Measurements from ENCODE around the gene LAMP1. TPM values are rescaled to one million over a fixed set of nuclear protein-coding genes. Genes with fewer than 3 reads are reported as not detected.

The LAMP1 gene
- total RNA-seq, 3 donors from 2014 or later = 182 to 207 (median 205) TPM

GRCh38 chr13:113355621-113356020 is 58.6 kb downstream of the LAMP1 start:
- intact Hi-C loops (cut with DNase I, micrococcal nuclease) = no loop called here
- DNase-seq (no peak), ATAC-seq (no peak)
- TF ChIP-seq, protein P1, sequence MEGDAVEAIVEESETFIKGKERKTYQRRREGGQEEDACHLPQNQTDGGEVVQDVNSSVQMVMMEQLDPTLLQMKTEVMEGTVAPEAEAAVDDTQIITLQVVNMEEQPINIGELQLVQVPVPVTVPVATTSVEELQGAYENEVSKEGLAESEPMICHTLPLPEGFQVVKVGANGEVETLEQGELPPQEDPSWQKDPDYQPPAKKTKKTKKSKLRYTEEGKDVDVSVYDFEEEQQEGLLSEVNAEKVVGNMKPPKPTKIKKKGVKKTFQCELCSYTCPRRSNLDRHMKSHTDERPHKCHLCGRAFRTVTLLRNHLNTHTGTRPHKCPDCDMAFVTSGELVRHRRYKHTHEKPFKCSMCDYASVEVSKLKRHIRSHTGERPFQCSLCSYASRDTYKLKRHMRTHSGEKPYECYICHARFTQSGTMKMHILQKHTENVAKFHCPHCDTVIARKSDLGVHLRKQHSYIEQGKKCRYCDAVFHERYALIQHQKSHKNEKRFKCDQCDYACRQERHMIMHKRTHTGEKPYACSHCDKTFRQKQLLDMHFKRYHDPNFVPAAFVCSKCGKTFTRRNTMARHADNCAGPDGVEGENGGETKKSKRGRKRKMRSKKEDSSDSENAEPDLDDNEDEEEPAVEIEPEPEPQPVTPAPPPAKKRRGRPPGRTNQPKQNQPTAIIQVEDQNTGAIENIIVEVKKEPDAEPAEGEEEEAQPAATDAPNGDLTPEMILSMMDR (IDR thresholded peaks at IDR 0.05) = no peak
- H3K9me3 ChIP-seq = no peaks in the 10 kb centered on the region
- no peaks in the 10 kb centered on the region for H3K36me3 ChIP-seq (ENCODE audit: low read depth)
- no peaks in the 10 kb centered on the region for H3K4me1 ChIP-seq (ENCODE audit: low read depth)
- no peak overlapping the region for H3K4me3 ChIP-seq

GRCh38 chr13:113356596-113356995 is 59.6 kb downstream of the LAMP1 start:
- DNase-seq (no peak), ATAC-seq (peak; percentile 70)
- intact Hi-C loops (cut with DNase I, micrococcal nuclease) = no loop called here
- Histone ChIP-seq H3K4me1 (ENCODE audit: low read depth) (no peaks in the 10 kb centered on the region), H3K36me3 (ENCODE audit: low read depth) (no peaks in the 10 kb centered on the region), H3K9me3 (no peaks in the 10 kb centered on the region), H3K4me3 (no peak overlapping the region)
- TF ChIP-seq, protein P1 (IDR thresholded peaks at IDR 0.05) = no peak

DNA sequence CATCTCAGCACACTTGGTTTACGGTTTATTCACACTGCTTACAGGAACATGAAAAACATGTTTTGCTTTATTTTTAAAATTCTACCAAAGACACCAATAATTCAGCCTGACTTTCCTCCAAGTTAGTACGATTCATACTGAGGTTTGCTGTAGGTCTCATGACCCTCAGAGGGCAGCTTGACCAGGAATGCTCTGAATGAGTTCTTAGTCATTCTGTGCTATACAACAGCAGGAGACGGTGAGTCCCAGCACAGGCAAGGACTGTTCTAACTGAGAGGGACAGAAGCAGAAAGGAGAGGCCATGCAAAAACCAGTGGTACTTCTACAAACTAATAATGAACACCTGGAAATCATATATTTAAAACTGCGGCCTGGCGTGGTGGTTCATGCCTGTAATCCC is 60.5 kb downstream of the LAMP1 start:
- TF ChIP-seq, protein P1 (IDR thresholded peaks at IDR 0.05) = no peak
- DNase-seq = no peak
- no peaks in the 10 kb centered on the region for H3K9me3 ChIP-seq
- intact Hi-C loops (cut with DNase I, micrococcal nuclease) = no loop called here
- ATAC-seq = no peak
- peaks cover 5% of the 10 kb centered on the region for H3K4me1 ChIP-seq (ENCODE audit: low read depth)
- H3K36me3 ChIP-seq (ENCODE audit: low read depth) = no peaks in the 10 kb centered on the region
- H3K4me3 ChIP-seq = no peak overlapping the region

GRCh38 chr13:113358653-113359190 is 61.7 kb downstream of the LAMP1 start:
- ATAC-seq = no peak

DNA sequence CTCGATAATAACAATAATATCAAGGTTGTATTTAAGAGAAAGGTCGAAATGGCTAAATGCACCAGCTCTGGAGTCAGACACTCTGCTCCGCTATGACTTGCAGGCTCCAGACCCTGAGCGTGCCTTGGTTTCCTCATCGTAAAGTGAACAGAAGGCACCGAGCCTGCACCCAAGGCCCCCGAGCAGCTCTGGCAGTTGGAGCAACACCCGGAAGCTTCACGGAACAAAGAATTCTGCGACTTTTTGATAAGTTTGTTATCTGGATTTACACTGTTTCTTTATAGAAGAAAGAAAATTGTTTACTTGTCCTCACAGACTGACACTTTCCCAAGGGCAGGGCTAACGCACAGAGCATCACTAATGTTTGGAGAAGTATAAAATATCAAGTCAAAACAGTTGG is 62.5 kb downstream of the LAMP1 start:
- intact Hi-C loops (cut with DNase I, micrococcal nuclease) = no loop called here
- Histone ChIP-seq H3K4me3 (no peak overlapping the region), H3K4me1 (ENCODE audit: low read depth) (peaks cover 6% of the 10 kb centered on the region), H3K9me3 (no peaks in the 10 kb centered on the region), H3K36me3 (ENCODE audit: low read depth) (no peaks in the 10 kb centered on the region)
- DNase-seq (no peak), ATAC-seq (no peak)
- TF ChIP-seq, protein P1 (IDR thresholded peaks at IDR 0.05) = no peak

More at GRCh38 chr13:113358653-113359190, 61.7 kb downstream of the LAMP1 start:
- DNase-seq = no peak
- no peaks in the 10 kb centered on the region for H3K36me3 ChIP-seq (ENCODE audit: low read depth)
- peaks cover 5% of the 10 kb centered on the region for H3K4me1 ChIP-seq (ENCODE audit: low read depth)
- no peak overlapping the region for H3K4me3 ChIP-seq
- H3K9me3 ChIP-seq = no peaks in the 10 kb centered on the region
- TF ChIP-seq, protein P1 (IDR thresholded peaks at IDR 0.05) = no peak
- intact Hi-C loops (cut with DNase I, micrococcal nuclease) = no loop called here

DNA sequence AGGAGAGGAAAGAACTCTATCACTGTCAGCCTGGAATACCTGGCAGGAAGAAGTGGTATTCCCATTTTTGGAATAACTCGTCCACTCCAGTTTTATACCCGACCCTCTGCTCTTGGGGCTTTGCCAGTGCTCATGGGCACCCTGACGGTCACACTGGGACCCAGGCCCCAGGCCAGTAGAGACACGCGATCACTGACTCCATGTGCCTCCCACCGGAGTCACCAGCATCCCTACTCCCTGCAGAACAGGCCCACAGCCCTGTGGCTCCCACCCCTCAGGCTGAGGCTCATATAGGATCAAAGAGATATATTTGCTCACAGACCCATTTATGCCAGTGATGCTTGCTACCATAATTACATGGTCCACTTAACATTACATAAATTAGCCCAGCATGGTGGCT is 63.4 kb downstream of the LAMP1 start:
- H3K4me3 ChIP-seq = no peak overlapping the region
- TF ChIP-seq, protein P1 (IDR thresholded peaks at IDR 0.05) = no peak
- no peaks in the 10 kb centered on the region for H3K36me3 ChIP-seq (ENCODE audit: low read depth)
- no peaks in the 10 kb centered on the region for H3K9me3 ChIP-seq
- H3K4me1 ChIP-seq (ENCODE audit: low read depth) = peaks cover 8% of the 10 kb centered on the region
- ATAC-seq (no peak), DNase-seq (no peak)
- intact Hi-C loops (cut with DNase I, micrococcal nuclease) = no loop called here

Data from mucosa of descending colon (tissue), 3 donors.